BE2C (cell line): ENCODE data around the gene CEP83.

ENCODE experiments used
- DNase-seq: peaks from one replicate; pipeline ENCODE4 v3.0.0-alpha.2; 2020
- H3K27me3 ChIP-seq: fragments of 250-450 bp; sonication (Bioruptor Pico); 2 replicates; pipeline ENCODE4 v1.5.1; 2020; ENCODE audit warnings: mild to moderate bottlenecking
- H3K36me3 ChIP-seq: fragments of 250-450 bp; sonication (Bioruptor Pico); 2 replicates; pipeline ENCODE4 v1.5.1; 2020; ENCODE audit warnings: mild to moderate bottlenecking
- H3K4me1 ChIP-seq: fragments of 250-450 bp; sonication (Bioruptor Pico); 2 replicates; pipeline ENCODE4 v1.5.1; 2020
- H3K4me3 ChIP-seq: 2 replicates; pipeline ENCODE4 v1.5.1; 2011; ENCODE audit warnings: low read depth, low read length
- H3K9me3 ChIP-seq: fragments of 250-450 bp; sonication (Bioruptor Pico); 2 replicates; pipeline ENCODE4 v1.5.1; 2020
- TF ChIP-seq, protein P1 (sequence below): IDR thresholded peaks from 2 replicates; pipeline ENCODE4 v1.5.1; 2012; ENCODE audit warnings: mild to moderate bottlenecking, low read depth, low read length

The CEP83 gene

DNA sequence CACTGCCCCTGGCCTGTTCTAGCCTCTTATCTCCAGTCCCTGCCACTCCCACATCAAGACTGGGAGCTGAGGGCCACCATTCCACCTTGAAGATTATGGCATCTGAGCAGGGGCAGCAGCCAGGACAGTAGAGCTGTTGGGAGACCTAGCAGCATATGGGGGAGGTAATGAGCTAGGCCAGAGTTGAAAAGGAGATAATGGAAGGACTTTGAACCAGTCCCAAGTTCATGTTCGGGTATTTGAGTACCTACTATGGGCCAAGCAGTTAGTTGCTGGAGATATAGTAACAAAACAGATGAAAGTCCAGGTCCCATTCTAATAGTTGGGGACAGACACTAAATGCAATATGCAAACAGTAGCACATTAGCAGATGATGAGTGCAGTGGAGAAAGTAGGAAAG is 159.8 kb downstream of the CEP83 start:
- DNase-seq = no peak
- Histone ChIP-seq H3K27me3 (no peaks in the 10 kb centered on the region), H3K36me3 (no peaks in the 10 kb centered on the region; the same call in 1 of the 2 replicates), H3K9me3 (no peaks in the 10 kb centered on the region), H3K4me1 (no peaks in the 10 kb centered on the region), H3K4me3 (no peak overlapping the region)
- TF ChIP-seq, protein P1, sequence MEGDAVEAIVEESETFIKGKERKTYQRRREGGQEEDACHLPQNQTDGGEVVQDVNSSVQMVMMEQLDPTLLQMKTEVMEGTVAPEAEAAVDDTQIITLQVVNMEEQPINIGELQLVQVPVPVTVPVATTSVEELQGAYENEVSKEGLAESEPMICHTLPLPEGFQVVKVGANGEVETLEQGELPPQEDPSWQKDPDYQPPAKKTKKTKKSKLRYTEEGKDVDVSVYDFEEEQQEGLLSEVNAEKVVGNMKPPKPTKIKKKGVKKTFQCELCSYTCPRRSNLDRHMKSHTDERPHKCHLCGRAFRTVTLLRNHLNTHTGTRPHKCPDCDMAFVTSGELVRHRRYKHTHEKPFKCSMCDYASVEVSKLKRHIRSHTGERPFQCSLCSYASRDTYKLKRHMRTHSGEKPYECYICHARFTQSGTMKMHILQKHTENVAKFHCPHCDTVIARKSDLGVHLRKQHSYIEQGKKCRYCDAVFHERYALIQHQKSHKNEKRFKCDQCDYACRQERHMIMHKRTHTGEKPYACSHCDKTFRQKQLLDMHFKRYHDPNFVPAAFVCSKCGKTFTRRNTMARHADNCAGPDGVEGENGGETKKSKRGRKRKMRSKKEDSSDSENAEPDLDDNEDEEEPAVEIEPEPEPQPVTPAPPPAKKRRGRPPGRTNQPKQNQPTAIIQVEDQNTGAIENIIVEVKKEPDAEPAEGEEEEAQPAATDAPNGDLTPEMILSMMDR = no peak

DNA sequence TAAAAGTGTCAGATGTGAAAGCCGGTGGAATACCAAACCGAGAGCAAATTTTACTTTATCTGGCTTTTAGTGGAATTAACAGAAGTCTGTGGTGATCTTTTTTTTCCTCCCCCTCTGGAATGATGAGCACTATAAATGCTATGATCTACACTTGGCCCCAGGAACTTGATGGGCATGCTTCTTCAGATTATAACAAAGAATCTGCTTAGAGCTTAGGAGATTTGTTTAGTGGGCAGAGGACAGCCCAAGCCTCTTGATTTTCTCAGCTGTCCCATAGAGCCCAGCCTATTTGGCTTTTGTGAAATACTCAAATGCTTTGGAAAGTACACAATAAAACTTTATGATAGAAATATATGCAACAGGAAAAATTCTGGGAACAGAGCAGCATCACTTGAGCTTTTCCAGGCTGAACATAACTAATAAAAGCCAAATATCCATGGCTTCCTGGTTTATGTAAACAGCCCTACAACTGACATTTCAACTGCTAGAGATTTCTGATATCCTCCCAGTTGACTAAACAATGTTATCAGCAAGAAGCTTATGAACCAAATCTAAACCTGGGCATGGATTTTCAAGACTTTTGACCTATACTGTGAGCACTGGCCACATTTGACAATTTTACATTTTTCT is 161.7 kb downstream of the CEP83 start:
- DNase-seq = no peak
- H3K4me1 ChIP-seq = no peaks in the 10 kb centered on the region
- TF ChIP-seq, protein P1 = no peak
- H3K4me3 ChIP-seq = no peak overlapping the region
- no peaks in the 10 kb centered on the region for H3K27me3 ChIP-seq
- H3K9me3 ChIP-seq = no peaks in the 10 kb centered on the region
- H3K36me3 ChIP-seq = no peaks in the 10 kb centered on the region; the same call in 1 of the 2 replicates

DNA sequence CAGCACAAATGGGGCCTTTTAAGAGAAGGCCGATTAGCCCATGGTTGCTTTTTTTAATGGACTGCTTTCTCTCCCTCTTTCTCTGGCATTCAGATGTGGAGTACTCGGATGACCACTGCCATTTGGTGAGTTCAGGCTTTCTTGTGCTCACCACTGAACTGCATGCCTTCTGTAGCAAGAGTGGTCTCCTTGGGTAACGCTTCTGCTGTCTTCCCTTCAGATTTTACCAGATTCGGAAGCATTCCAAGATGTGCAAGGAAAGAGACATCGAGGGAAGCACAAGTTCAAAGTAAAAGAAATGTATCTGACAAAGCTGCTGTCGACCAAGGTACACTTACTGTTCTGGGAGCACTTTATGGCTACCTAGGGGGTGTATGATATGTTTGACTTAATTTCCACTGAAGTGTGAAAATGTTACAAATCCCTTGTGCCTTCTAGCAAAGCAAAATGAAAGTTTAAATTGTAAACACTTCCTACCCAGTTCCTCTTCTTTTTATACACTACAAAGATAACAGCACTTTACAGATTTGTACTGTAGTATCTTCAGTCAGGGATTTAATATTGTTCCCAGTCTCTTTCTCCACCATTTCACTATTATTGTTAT is 162.5 kb downstream of the CEP83 start:
- Histone ChIP-seq H3K27me3 (no peaks in the 10 kb centered on the region), H3K36me3 (no peaks in the 10 kb centered on the region; the same call in 1 of the 2 replicates), H3K4me1 (no peaks in the 10 kb centered on the region), H3K9me3 (no peaks in the 10 kb centered on the region), H3K4me3 (no peak overlapping the region)
- TF ChIP-seq, protein P1 = no peak
- no peak for DNase-seq

DNA sequence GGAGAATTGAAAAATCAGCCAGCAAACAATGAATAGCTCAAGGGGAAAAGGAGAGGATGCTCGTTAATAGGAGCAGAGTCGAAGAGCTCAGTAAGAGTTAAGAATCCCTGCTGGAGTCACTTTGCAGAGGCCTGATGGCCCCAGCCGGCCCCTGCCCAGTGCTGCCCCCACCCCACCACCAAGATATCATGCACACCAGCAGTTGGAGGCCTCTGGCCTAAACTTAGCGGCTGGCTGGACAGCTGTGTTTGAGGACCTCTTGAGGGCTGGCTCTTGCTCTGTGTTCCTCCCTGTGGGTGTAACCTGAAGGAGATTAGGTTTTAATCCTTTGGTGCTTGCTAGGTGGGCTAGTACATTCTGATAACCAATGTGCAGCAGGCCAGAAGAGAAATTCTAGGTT is 169.3 kb downstream of the CEP83 start:
- Histone ChIP-seq H3K9me3 (no peaks in the 10 kb centered on the region), H3K36me3 (no peaks in the 10 kb centered on the region), H3K4me1 (peaks cover 35% of the 10 kb centered on the region), H3K4me3 (no peak overlapping the region), H3K27me3 (no peaks in the 10 kb centered on the region)
- DNase-seq = no peak
- TF ChIP-seq, protein P1 = no peak

DNA sequence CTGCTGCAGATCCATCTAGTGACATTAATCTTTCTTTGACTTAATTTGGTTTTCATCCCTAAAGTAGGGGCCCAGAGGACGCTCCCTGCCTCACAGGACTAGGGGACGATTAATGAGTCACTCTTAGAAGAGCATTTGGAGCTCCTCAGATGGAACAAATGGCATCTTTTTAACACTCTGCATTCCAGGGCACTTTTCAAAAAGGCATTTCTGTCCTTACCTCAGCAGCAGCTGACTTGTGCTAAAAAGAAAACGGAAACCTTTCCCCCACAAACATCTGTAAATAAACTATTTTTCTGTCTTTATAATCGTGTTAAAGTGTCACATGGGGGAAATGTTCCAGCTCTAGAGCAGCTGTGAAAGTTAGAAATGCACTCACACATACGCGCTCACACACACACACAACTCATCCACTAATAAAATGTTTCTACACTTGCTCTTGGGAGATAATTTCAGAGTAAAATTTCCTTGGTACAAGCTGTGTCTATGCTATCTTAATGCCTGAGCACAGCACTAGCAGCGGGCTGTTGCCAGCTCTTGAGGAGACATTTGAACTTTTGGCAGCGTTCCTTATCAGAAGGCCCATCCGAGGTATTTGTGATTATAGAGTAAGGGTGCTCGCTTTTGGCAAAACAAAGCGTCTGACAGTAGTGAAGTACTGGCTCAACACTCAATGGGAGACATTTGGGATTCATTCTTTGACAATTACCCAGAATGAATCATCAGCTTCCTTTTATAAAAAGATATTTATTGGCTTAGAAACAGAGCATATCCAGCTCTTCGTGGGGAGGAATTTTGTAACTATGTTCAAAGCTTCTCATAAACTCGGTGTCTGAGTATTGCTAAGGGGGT is 170.0 kb downstream of the CEP83 start:
- no peaks in the 10 kb centered on the region for H3K9me3 ChIP-seq
- H3K27me3 ChIP-seq = no peaks in the 10 kb centered on the region
- no peak overlapping the region for H3K4me3 ChIP-seq
- DNase-seq = no peak
- peaks cover 37% of the 10 kb centered on the region for H3K4me1 ChIP-seq
- TF ChIP-seq, protein P1 = no peak
- H3K36me3 ChIP-seq = no peaks in the 10 kb centered on the region

DNA sequence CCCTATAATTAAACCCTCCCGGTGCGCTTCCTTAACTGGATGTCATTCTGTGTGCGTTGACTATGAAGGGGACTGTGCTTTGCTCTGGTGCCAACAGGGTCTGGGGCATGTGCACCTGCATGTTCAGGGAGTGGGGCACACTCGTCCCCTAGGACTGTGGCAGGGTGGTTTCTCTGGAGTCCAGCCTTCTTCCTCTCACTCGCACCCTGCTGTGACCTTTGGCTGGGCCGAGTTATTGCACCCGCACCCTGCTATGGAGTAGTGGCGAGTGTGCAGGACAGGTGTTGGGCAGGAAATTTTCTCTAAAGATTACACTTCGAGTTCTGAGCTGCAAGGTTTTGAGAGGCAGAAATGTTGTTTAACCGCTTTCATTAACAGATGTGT is 172.4 kb downstream of the CEP83 start:
- Histone ChIP-seq H3K9me3 (no peaks in the 10 kb centered on the region), H3K27me3 (no peaks in the 10 kb centered on the region), H3K36me3 (no peaks in the 10 kb centered on the region), H3K4me3 (no peak overlapping the region), H3K4me1 (peaks cover 37% of the 10 kb centered on the region)
- no peak for DNase-seq
- TF ChIP-seq, protein P1 = no peak
